ENCODE data around the gene COLEC12.

Gene COLEC12

DNA sequence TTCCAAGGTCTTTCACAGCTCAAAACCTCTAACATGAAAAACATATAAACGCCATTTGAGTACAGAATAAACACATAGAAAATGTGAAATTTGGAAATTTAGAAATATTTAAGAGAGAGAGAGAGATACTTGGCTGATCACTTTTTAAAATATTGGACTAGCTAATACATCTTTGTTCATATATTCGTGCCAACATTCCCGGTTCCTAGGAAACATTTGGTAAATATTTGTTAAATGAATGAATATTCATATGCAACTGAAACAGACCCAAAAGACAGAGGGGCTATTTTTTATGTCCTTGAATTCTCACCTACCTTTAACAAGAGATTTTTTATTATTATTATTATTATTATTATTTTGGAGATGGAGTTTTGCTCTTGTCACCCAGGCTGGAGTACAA lies 8.3 kb upstream of the COLEC12 start:
- in situ Hi-C loops (cut with HindIII; ENCODE audit: low pct_ligation_motif_present, low pct_unique_long_range_greater_than_20kb, low sequenced_read_pairs) = no loop called here

DNA sequence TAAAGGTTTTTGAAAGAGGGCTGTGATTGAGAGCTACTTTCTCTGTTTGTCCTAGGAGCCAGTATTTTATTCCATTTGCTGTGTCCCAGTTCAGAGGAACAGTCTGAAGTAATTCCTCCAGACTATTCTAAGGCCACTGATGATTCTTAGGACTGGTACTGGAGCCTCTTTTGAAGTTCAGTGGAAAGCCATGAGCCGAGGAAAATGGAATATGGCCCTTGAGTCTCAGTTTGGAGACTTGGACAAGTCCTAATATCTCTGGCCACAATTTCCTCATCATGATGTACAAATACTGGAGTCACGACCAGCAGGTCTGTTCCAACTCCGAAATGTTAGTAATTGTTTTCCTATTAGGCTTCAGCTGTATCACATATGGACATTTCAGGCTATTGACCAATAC lies 7.1 kb upstream of the COLEC12 start:
- DNase-seq = no peak
- in situ Hi-C loops (cut with HindIII; ENCODE audit: low pct_ligation_motif_present, low pct_unique_long_range_greater_than_20kb, low sequenced_read_pairs) = no loop called here

More for the DNA sequence above, 8.3 kb upstream of the COLEC12 start:
- no peak for DNase-seq

DNA sequence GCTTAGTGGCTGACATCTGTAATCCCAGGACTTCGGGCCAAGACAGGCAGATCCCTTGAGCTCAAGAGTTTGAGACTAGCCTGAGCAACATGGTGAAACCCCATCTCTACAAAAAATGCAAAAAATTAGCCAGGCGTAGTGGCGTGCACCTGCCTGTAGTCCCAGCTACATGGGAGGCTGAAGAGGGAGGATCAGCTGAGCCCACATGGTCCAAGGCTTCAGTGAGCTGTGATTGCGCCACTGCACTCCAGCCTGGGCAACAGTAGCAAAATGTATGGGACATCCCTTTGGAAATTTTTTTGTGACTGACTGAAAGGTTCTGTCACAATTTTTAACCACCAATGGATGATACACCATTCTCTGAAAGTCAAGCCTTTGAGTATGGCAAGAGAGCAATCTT lies 6.3 kb upstream of the COLEC12 start:
- DNase-seq = no peak
- in situ Hi-C loops (cut with HindIII; ENCODE audit: low pct_ligation_motif_present, low pct_unique_long_range_greater_than_20kb, low sequenced_read_pairs) = no loop called here

DNA sequence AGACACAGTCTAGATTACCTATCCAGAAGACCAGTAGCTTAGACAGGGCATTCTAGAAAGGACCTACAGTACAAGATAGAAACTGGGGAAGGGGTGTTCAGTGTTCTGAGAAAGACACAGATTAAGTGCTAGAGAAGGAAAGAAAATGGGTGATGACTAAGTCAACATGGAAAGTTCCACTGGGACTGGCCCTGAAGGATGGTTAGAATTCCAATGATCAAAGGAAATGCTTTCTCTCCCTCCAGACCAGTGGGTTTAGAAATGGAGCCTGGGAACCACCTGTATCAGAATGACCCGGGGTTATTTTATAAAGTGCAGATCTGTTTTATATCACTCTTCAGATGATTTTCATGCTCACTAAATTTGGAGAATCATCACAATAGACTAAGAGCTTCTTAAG lies 5.8 kb upstream of the COLEC12 start:
- no peak for DNase-seq
- in situ Hi-C loops (cut with HindIII; ENCODE audit: low pct_ligation_motif_present, low pct_unique_long_range_greater_than_20kb, low sequenced_read_pairs) = no loop called here

DNA sequence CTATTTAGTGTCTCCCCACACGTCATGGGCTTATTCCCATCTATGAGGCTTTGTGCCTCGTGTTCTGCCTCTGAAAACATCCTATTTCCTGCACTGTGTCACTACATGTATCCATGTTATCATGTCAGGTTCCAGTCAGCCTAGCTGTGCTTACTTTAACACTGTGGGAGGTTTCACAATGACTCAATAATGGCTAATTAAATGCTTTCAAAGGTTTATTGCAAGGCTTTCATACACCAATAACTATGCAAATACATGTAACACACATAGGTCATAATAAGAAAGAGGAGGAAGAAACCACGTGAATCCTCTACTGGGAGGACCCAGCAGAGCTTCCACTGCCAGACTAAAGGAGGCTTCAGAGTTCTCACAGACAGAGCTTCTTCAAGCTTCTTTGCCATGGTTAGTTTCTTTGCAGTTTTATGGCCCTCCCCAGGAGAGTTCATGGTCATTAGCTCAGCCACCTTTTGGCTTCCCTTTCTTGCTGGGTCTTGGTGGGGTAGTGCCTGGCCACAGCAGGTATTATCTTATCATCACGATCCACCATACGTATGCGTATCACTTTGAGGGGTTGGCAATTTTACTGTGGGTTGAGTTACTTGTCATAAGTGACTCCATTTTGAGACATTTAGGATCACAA lies 5.1 kb upstream of the COLEC12 start:
- in situ Hi-C loops (cut with HindIII; ENCODE audit: low pct_ligation_motif_present, low pct_unique_long_range_greater_than_20kb, low sequenced_read_pairs) = no loop called here
- DNase-seq = no peak

DNA sequence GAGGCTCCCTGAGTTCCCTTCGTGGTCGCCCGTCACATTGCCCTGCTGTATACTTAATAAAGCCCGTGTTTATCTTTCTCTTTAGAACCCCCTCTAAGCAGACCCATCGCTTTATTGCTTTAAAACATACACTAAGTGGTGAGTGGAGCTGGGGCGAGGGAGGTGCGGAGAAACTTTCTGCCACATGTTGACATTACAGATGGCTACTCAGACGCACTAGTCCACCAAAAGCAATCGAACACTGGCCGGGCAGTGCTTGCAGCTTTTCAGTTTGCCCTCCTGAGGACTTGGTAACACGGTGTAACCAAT lies 859 bp upstream of the COLEC12 start:
- DNase-seq = no peak
- in situ Hi-C loops (cut with HindIII; ENCODE audit: low pct_ligation_motif_present, low pct_unique_long_range_greater_than_20kb, low sequenced_read_pairs) = no loop called here

DNA sequence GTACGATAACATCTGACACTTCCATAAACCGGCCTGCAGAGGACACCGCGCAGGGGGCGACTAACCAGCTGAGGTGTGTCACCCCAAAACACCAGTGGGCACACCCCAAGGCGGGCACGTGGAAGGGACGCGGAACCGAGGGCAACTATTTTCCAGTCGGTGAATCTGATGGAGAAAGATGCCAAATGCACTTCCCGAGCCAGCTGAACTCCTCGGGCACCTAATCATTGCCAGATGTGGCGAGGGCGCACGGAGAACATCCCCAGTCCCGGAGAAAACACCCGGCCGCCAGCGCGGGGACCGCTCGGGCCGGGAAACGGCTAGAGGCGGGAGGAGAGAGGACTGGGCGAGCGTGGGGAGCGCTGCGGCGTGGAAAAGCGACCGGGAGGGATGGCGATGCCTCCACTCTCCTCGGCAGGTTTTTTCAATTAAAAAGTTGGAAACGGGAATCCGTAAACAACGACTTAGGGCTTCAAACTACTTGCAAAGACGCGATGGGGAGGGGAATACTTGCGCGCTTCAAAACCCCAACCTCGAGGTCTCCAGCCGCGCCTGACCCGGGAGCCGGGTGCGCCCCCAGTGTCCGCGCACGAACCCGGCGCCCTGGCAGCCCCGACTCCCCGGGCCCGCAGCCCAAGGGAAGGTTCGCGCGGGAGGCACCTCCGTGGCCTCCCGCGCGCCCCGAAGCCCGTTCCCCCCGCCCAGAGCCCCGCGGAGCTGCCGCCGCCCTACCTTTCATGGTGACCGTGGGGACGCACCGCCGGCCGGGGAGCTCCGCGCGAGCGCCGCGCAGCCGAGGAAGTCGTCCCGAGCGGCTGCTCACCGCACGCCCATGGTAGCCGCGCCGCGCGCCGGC lies 497 bp downstream of the COLEC12 start:
- in situ Hi-C loops (cut with HindIII; ENCODE audit: low pct_ligation_motif_present, low pct_unique_long_range_greater_than_20kb, low sequenced_read_pairs) = no loop called here
- no peak for DNase-seq

DNA sequence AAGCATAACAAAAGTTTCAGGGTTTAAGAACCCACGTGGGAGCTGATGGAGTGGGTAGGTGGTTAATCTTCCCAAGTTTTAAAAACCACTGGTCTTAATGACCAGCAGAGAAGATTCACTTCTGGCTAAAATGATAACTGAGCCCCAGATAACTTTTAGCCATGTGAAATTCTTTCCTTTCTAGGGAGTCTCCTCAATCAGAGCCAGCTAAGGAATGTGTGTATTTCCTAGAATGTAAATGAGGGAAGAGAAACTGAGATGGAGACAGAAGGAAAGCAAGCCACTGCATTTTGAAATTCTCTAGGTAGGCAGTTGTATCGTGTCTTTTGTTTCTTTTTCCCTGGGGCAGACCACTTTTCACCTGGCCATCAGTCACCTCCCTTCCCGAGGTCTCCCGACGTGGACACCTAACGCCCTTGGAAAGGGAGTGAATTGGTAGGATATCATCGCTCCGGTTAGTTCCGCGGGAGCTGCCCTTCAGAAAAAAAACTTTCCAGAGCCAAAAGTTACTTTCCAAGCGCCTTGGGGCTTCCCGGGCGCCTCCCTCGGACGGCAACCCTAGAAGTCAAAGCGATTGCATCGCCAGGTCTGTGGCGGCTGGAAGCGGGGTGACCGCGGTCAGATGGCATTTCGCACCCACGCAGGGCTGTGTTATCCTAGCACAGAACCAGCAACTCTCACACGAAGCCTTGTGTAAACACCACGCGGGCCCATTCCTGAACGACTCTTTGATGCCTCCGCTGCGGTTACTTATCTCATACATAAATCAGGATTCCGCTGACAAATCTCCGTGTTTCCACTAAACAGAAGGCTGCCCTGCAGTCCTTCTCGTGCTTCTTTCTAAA lies 1.3 kb downstream of the COLEC12 start:
- DNase-seq = no peak
- in situ Hi-C loops (cut with HindIII; ENCODE audit: low pct_ligation_motif_present, low pct_unique_long_range_greater_than_20kb, low sequenced_read_pairs) = no loop called here

DNA sequence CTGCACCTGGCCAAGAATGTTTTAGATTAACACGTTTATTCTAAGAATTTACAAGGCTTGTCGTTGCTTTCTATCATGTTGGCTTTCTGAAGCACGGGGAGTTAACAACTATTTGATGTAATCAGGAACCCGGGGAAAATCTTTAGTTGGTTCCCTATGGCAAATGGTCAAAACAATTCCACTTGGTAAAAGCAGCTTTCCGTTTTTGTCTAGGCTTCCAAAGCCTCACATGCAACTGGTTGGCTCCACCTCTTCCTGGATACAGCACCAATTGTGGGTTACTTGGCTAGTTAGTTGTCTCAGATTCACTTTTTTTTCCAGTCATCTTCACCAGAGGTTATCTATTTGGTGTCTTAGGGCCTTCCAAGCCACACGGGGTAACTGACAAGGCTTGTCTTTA lies 2.8 kb downstream of the COLEC12 start:
- no peak for DNase-seq
- in situ Hi-C loops (cut with HindIII; ENCODE audit: low pct_ligation_motif_present, low pct_unique_long_range_greater_than_20kb, low sequenced_read_pairs) = no loop called here

DNA sequence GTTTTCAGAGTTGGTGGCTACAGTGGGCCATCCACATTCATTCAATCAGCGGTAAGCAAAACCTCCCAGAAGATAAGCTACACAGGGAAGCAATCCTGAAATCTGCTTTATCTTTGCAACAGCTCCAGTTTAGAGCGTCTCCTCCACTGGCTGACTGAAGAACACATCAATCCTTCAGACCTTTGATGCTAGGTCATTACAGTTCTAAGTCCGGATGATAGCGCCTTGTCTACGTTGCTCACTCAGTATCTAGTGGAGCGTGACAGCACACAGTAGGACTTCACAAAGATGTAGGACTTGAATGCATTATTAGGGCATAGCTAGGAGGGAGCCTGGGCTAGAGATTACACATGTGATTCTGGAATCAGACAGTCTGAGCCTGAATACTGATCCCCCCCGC lies 5.0 kb downstream of the COLEC12 start:
- in situ Hi-C loops (cut with HindIII; ENCODE audit: low pct_ligation_motif_present, low pct_unique_long_range_greater_than_20kb, low sequenced_read_pairs) = no loop called here

DNA sequence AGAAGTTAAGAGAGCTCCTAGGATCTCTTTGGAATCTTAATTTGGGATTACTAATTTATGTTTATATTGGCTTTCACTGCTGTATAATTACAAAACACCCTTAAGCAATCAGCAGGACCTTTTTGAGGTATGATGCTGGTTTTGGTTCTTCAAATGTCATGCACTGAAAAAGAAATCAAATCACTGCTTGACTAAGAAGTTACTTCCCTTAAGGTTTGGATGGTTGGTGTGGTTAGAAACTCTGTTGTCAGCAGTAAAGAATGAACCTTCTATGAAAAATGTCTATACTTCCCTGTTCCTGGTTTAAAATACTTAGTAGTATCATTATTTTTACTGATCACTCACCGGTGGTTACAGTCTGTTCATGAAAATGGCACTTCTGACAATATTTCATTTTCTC lies 5.5 kb downstream of the COLEC12 start:
- in situ Hi-C loops (cut with HindIII; ENCODE audit: low pct_ligation_motif_present, low pct_unique_long_range_greater_than_20kb, low sequenced_read_pairs) = no loop called here
- DNase-seq = no peak

More for the DNA sequence above, 5.0 kb downstream of the COLEC12 start:
- DNase-seq = no peak

DNA sequence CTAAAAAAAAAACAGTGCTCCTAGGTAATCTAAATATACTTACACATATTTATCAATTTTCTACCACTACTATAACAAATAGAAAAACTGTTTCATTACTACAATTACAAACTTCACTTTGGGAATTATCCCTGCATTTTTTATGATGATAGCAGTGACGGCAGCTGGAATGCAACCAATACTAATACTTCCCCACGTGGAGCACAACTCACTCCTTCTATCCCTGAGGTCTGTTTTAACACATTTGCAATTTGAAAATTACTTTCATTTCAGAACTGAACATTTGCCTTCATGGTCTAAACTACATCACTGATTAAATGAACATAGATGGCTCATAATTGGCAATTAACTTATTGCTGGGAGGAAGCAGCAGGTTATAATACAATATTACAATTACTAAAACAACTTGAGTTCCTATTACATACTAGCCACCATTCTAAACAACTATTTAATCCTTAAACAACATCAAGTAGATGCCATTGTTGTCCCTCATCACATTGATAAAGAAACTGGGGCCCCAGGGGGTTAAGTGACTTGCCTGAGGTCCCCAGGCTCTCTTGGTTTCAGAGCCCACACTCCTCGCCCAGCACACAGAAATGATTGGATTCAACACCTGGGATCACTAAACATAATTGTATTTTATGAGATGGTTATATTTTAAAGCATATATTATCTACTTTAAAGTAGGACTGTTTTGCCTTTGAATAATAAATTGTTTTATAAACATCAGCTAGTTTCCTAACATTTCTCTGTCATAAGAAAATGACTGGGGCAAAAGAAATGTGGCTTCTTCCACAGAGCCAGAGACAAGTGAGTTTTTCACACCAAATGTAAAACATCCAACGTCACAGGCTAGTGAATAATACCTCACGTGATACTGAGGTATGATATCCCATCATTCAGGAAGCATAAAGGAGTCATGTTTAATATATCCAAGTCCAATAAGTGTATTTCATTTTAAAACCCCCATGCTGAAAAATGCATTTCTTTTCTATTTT lies 6.2 kb downstream of the COLEC12 start:
- in situ Hi-C loops (cut with HindIII; ENCODE audit: low pct_ligation_motif_present, low pct_unique_long_range_greater_than_20kb, low sequenced_read_pairs) = no loop called here
- DNase-seq = no peak

DNA sequence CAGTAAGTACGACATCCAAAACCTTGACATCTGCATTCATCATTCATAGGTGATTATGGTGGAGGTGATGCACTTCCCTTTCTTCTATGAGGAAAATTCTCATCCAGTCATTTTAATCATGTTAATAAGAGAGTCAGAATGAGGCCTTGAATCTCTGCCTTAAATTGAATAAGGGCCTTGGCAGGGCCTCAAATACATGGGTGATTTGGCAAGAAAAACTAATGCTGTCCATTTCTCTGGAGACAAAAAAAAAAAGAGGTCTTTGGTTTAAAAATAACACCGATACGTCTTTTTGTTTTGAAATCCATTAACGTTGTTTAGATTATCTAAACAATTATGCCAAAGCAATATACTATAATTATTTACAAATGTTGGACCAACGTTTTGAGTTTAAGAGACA lies 8.1 kb downstream of the COLEC12 start:
- in situ Hi-C loops (cut with HindIII; ENCODE audit: low pct_ligation_motif_present, low pct_unique_long_range_greater_than_20kb, low sequenced_read_pairs) = no loop called here
- DNase-seq = no peak

DNA sequence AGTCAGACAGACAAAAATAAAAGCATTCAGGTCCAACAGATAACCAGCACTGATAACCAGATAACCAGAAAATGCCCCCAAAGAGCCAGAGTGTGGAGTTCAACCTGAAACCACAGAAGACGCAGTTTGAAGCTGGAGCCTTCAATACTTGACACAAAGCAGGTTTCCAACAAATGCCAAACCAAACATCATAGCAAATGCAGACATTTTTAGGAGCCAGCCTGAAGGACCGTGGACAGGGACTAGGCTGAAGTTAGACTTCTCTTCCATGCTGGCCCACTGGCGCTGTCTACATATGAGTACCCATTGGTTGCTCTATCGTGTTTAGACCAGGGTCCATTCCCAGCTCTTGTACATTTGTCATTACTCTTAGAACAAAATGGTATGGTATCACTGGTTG lies 9.9 kb downstream of the COLEC12 start:
- DNase-seq = no peak
- in situ Hi-C loops (cut with HindIII; ENCODE audit: low pct_ligation_motif_present, low pct_unique_long_range_greater_than_20kb, low sequenced_read_pairs) = no loop called here

DNA sequence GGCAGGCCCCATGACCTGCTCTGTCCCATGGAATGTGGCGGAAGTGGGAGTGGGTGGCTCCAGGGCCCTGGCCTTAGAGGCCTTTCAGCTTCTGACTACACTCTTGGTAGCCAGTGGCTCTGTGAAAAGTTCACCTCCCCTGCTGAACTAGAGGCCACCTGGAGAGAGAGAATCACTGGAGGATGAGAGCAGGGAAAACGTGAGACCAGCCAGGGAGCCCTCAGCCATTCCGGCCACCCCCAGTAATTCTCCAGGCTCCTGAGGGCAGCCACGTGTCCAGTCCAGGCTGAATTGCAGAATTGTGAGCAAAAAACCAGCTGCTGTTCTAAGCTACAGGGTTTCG lies 10.5 kb downstream of the COLEC12 start:
- no peak for DNase-seq
- in situ Hi-C loops (cut with HindIII; ENCODE audit: low pct_ligation_motif_present, low pct_unique_long_range_greater_than_20kb, low sequenced_read_pairs) = no loop called here

DNA sequence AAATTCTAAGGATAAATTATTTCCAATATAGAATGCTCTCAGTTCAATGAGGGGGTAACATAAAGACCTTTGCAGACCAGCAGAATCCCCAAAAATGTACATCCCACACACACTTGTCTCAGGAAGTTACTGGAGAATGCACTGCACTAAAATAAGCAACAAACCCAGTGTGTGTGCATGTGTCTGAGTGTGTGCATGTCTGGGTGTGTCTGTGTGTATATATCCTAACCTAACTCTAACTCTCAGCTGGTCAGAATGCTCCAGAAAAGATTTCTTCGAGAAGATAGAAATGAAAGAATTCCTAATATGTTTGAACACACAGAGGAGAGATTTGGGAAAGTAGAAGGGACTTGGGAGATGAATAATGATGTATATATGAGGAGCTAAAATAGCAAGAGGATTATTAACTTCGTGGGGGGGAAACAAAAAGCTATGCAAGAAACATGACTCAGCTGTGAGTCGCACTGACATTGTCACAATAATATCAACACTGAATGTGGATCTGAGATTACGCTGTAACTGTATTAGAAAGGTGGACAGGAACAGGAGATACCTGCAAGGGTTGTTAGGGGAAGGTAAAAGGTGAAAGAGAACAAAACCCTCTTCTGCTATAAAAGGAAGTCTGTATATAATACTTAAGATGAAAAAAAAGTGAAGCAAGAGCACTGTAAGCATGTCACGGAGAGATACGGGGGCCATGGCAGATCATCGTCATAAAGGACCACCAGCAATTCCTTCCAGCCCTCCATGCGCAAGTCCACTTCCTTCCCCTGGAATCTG lies 11.1 kb downstream of the COLEC12 start:
- in situ Hi-C loops (cut with HindIII; ENCODE audit: low pct_ligation_motif_present, low pct_unique_long_range_greater_than_20kb, low sequenced_read_pairs) = no loop called here
- DNase-seq = peak; percentile 45

DNA sequence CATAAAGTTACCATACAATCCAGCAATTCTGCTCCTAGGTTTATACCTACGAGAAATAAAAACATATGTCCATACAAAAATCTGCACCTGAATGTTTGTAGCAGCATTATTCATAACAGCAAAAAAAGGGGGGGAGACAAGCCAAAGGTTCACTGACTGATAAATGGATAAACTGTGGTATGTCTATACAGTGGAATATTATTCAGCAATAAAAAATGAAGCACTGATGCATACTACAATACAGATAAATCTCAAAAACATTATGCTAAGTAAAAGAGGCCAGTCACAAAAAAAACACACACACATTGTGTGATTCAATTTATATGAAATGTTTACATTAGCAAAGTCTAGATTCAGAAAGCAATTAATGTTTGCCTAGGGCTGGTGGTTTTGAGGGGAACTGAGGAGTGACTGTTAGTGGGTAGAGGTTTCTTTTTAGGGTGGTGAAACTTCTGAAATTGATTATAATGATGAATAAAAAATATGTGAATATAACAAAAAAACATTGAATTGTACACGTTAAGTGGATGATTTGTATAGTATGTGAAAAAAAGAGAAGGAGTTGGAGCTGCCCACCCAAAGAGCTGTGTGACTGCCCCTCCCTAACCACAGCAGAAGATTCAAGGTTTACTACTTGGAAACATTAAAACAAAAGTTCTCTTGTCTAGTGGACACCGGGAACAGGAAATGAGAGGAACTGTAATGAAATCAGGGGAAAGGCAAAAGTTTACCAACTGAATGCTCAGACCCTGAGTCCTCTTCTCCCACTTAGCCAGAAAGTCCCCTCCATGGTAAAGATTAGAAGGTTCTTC lies 13.4 kb downstream of the COLEC12 start:
- DNase-seq = no peak
- in situ Hi-C loops (cut with HindIII; ENCODE audit: low pct_ligation_motif_present, low pct_unique_long_range_greater_than_20kb, low sequenced_read_pairs) = no loop called here

Data from ACHN (cell line).